Ovary (tissue), 3 donors: ENCODE measurements around the gene MBNL1.

Experiments used
- CTCF ChIP-seq, 3 donors: fragments of 450-650 bp in 2 of 3; fragments of 200-600 bp in 1 of 3; IDR thresholded peaks; one replicate each; pipeline versions ENCODE4 v1.5.1 to v1.8.0; 2016 to 2022; ENCODE audit warnings: antibody characterized with exemption in 3 of 3, mild to moderate bottlenecking in 1 of 3
- POLR2A ChIP-seq: fragments of 450-650 bp; IDR thresholded peaks from one replicate; pipeline ENCODE4 v1.6.1; 2017; ENCODE audit warnings: antibody characterized with exemption, mild to moderate bottlenecking, moderate library complexity
- donor health status: DM: no; HTN: no; CAD: no.

- TF ChIP-seq POLR2A: no peak
- TF ChIP-seq CTCF (IDR thresholded peaks at IDR 0.05): no peak
These were observed 187.3 kb downstream of the MBNL1 start for GRCh38 chr3:152455989-152456388.
